HEK293 (cell line): ENCODE results near the gene CLASRP.

ENCODE experiments used
- CTCF ChIA-PET: fragments of 350-600 bp; formaldehyde crosslinking; extraction: SDS; loops from one replicate; lab custom pipeline; 2021; ENCODE audit warnings: antibody characterized with exemption; lab: Yijun Ruan, JAX
- POLR2A ChIA-PET: fragments of 300-600 bp; formaldehyde crosslinking; extraction: SDS; loops from one replicate; lab custom pipeline; 2020; ENCODE audit warnings: antibody characterized with exemption, inconsistent platforms; lab: Yijun Ruan, JAX
- H3K27ac ChIP-seq: fragments of 200-500 bp; sonication (Bioruptor generic); 2 replicates; pipeline ENCODE4 v1.5.1; 2014; ENCODE audit warnings: low read depth, low read length, control low read depth, inconsistent platforms; ENCODE audit errors: extremely low read depth
- H3K36me3 ChIP-seq, 2 experiments: fragments of 200-500 bp in 1 of 2; sonication (Bioruptor generic) in 1 of 2; 1 replicate in 1 of 2; 2 replicates in 1 of 2; pipeline ENCODE4 v1.5.1; 2014 to 2017; ENCODE audit warnings: inconsistent platforms in 2 of 2, low read length in 2 of 2; ENCODE audit not compliant: control insufficient read depth in 2 of 2, insufficient read depth in 1 of 2
- H3K4me1 ChIP-seq: fragments of 200-500 bp; sonication (Bioruptor generic); 2 replicates; pipeline ENCODE4 v1.5.1; 2014; ENCODE audit warnings: mild to moderate bottlenecking, low read length, inconsistent platforms; ENCODE audit not compliant: control insufficient read depth, insufficient read depth
- H3K4me3 ChIP-seq: 2 replicates; pipeline ENCODE4 v1.5.1; 2011; ENCODE audit warnings: low read depth, mild to moderate bottlenecking, control low read depth, low read length, moderate library complexity
- H3K9me3 ChIP-seq: fragments of 200-500 bp; sonication (Bioruptor generic); 2 replicates; pipeline ENCODE4 v1.5.1; 2014; ENCODE audit warnings: low read depth, low read length, inconsistent platforms; ENCODE audit not compliant: control insufficient read depth, insufficient read depth
- KLF16 ChIP-seq: fragments of 450-650 bp; formaldehyde crosslinking; IDR thresholded peaks from 2 replicates; pipeline ENCODE4 v1.5.1; 2017; ENCODE audit warnings: missing biosample characterization, missing genetic modification characterization
- PRDM4 ChIP-seq: fragments of 450-650 bp; formaldehyde crosslinking; IDR thresholded peaks from 2 replicates; pipeline ENCODE4 v1.5.1; 2017; ENCODE audit warnings: missing biosample characterization, missing genetic modification characterization
- SCRT1 ChIP-seq: fragments of 450-650 bp; formaldehyde crosslinking; IDR thresholded peaks from 2 replicates; pipeline ENCODE4 v1.5.1; 2016; ENCODE audit warnings: missing biosample characterization, missing genetic modification characterization, borderline replicate concordance
- TSHZ1 ChIP-seq: fragments of 450-650 bp; formaldehyde crosslinking; IDR thresholded peaks from 2 replicates; pipeline ENCODE4 v1.5.1; 2016; ENCODE audit warnings: missing biosample characterization, missing genetic modification characterization, borderline replicate concordance
- YY1 ChIP-seq: fragments of 450-650 bp; formaldehyde crosslinking; IDR thresholded peaks from 2 replicates; pipeline ENCODE4 v1.5.1; 2018; ENCODE audit warnings: missing biosample characterization, missing genetic modification characterization
- ZNF10 ChIP-seq: fragments of 450-650 bp; formaldehyde crosslinking; IDR thresholded peaks from 2 replicates; pipeline ENCODE4 v1.5.1; 2017; ENCODE audit warnings: missing biosample characterization, missing genetic modification characterization
- ZNF169 ChIP-seq: fragments of 450-650 bp; formaldehyde crosslinking; IDR thresholded peaks from 2 replicates; pipeline ENCODE4 v1.5.1; 2016; ENCODE audit warnings: missing biosample characterization, missing genetic modification characterization
- ZNF280C ChIP-seq: fragments of 450-650 bp; formaldehyde crosslinking; IDR thresholded peaks from 2 replicates; pipeline ENCODE4 v1.5.1; 2016; ENCODE audit warnings: missing biosample characterization, missing genetic modification characterization
- ZNF280D ChIP-seq: fragments of 450-650 bp; formaldehyde crosslinking; IDR thresholded peaks from 2 replicates; pipeline ENCODE4 v1.5.1; 2016; ENCODE audit warnings: missing biosample characterization, missing genetic modification characterization
- ZNF404 ChIP-seq: fragments of 450-650 bp; formaldehyde crosslinking; IDR thresholded peaks from 2 replicates; pipeline ENCODE4 v1.5.1; 2017; ENCODE audit warnings: missing biosample characterization, missing genetic modification characterization
- ZNF514 ChIP-seq: fragments of 450-650 bp; formaldehyde crosslinking; IDR thresholded peaks from 2 replicates; pipeline ENCODE4 v1.5.1; 2016; ENCODE audit warnings: missing biosample characterization, missing genetic modification characterization
- ZNF530 ChIP-seq: fragments of 450-650 bp; formaldehyde crosslinking; IDR thresholded peaks from 2 replicates; pipeline ENCODE4 v1.5.1; 2016; ENCODE audit warnings: low read depth, missing biosample characterization, missing genetic modification characterization
- ZNF585B ChIP-seq: fragments of 450-650 bp; formaldehyde crosslinking; IDR thresholded peaks from 2 replicates; pipeline ENCODE4 v1.5.1; 2016; ENCODE audit warnings: missing biosample characterization, missing genetic modification characterization
- ZNF610 ChIP-seq: fragments of 450-650 bp; formaldehyde crosslinking; IDR thresholded peaks from 2 replicates; pipeline ENCODE4 v1.5.1; 2016; ENCODE audit warnings: missing biosample characterization, missing genetic modification characterization, borderline replicate concordance
- ZNF664 ChIP-seq: fragments of 450-650 bp; formaldehyde crosslinking; IDR thresholded peaks from 2 replicates; pipeline ENCODE4 v1.5.1; 2016; ENCODE audit warnings: missing biosample characterization, missing genetic modification characterization
- ZSCAN5A ChIP-seq: fragments of 450-650 bp; formaldehyde crosslinking; IDR thresholded peaks from 2 replicates; pipeline ENCODE4 v1.5.1; 2016; ENCODE audit warnings: missing biosample characterization, missing genetic modification characterization

The CLASRP gene

GRCh38 chr19:45119582-45119981, 80.7 kb downstream of the CLASRP start:
- no peaks in the 10 kb centered on the region for H3K9me3 ChIP-seq
- H3K36me3 ChIP-seq: no peaks in the 10 kb centered on the region; a peak in 1 of 3 replicates
- H3K4me1 ChIP-seq: peaks cover 21% of the 10 kb centered on the region
- TF ChIP-seq ZNF585B (tag by site-specific recombination): no peak
- TF ChIP-seq ZNF530: no peak
- no peak for TF ChIP-seq YY1 (tag by site-specific recombination)
- no peak for TF ChIP-seq ZNF514 (tag by site-specific recombination)
- no peak for TF ChIP-seq ZNF404
- no peak for TF ChIP-seq ZNF280C
- TF ChIP-seq ZNF169: no peak
- TF ChIP-seq SCRT1: no peak
- TF ChIP-seq KLF16: no peak
- no peak for TF ChIP-seq ZNF10 (tag by site-specific recombination)
- no peak for TF ChIP-seq ZSCAN5A (tag by site-specific recombination)
- no peak for TF ChIP-seq ZNF610 (tag by site-specific recombination)
- TF ChIP-seq ZNF280D (tag by site-specific recombination): no peak
- TF ChIP-seq ZNF664 (tag by site-specific recombination): no peak
- TF ChIP-seq PRDM4 (tag by site-specific recombination): no peak
- no peak for TF ChIP-seq TSHZ1 (tag by site-specific recombination)
- TF ChIP-seq, all 188 proteins: peak for 0
- no peak overlapping the region for H3K4me3 ChIP-seq
- H3K27ac ChIP-seq: no peak overlapping the region
- ChIA-PET CTCF (interaction anchor here (1.2 kb wide), 1 partner anchor 60 kb away, joined by 5 read pairs; no protein-coding TSS in a partner anchor), POLR2A (interaction anchor here (0.6 to 0.7 kb wide), 2 partner anchors 28 to 668 kb away, joined by 4 to 6 read pairs; no protein-coding TSS in a partner anchor)
